Neural cell (in vitro differentiated cells): ENCODE data around the gene ACTN4.

Experiments
- RAD21 ChIP-seq: fragments of 450-650 bp; conservative IDR thresholded peaks from 2 replicates; pipeline ENCODE4 v1.6.1; 2014; ENCODE audit warnings: antibody characterized with exemption, mild to moderate bottlenecking, moderate library complexity
- SMC3 ChIP-seq: fragments of 450-650 bp; conservative IDR thresholded peaks from 2 replicates; pipeline ENCODE4 v1.6.1; 2014; ENCODE audit warnings: antibody characterized with exemption, mild to moderate bottlenecking, moderate library complexity; ENCODE audit not compliant: poor library complexity
- TAF1 ChIP-seq: IDR thresholded peaks from 2 replicates; pipeline ENCODE4 v1.6.1; 2012; ENCODE audit warnings: low read depth
- TF ChIP-seq, protein P1 (sequence below): fragments of 450-650 bp; IDR thresholded peaks from 2 replicates; pipeline ENCODE4 v1.5.1; 2014; ENCODE audit warnings: antibody characterized with exemption, mild to moderate bottlenecking, moderate library complexity; ENCODE audit not compliant: poor library complexity, severe bottlenecking
- TF ChIP-seq, protein P2 (sequence below): IDR thresholded peaks from 2 replicates; pipeline ENCODE4 v1.6.1; 2012; ENCODE audit warnings: borderline replicate concordance

DNA sequence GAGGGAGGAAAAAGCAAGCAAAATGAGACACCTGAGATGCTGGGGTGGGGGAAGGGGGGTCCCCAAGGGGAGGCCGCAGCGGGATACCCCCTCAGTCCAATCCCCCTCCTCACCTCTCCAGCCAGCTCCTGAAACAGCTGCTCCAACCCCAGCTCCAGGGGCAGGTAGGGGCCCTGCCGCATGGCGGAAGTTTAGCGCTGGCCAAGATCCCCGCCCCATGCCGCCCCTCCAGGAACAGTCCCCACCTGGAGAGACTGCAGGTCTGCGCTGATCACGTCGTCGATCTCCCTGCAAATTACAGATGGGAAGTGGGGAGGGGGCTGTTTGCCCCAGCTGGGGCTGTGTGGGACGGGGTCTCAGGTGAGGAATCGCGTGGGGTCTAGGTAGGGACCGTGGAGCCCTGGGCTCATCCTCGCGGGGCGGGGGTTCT, 87.8 kb downstream of the ACTN4 start:
- TF ChIP-seq RAD21 (no peak), SMC3 (no peak), TAF1 (no peak)
- TF ChIP-seq, protein P1, sequence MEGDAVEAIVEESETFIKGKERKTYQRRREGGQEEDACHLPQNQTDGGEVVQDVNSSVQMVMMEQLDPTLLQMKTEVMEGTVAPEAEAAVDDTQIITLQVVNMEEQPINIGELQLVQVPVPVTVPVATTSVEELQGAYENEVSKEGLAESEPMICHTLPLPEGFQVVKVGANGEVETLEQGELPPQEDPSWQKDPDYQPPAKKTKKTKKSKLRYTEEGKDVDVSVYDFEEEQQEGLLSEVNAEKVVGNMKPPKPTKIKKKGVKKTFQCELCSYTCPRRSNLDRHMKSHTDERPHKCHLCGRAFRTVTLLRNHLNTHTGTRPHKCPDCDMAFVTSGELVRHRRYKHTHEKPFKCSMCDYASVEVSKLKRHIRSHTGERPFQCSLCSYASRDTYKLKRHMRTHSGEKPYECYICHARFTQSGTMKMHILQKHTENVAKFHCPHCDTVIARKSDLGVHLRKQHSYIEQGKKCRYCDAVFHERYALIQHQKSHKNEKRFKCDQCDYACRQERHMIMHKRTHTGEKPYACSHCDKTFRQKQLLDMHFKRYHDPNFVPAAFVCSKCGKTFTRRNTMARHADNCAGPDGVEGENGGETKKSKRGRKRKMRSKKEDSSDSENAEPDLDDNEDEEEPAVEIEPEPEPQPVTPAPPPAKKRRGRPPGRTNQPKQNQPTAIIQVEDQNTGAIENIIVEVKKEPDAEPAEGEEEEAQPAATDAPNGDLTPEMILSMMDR: no peak
- TF ChIP-seq, protein P2, sequence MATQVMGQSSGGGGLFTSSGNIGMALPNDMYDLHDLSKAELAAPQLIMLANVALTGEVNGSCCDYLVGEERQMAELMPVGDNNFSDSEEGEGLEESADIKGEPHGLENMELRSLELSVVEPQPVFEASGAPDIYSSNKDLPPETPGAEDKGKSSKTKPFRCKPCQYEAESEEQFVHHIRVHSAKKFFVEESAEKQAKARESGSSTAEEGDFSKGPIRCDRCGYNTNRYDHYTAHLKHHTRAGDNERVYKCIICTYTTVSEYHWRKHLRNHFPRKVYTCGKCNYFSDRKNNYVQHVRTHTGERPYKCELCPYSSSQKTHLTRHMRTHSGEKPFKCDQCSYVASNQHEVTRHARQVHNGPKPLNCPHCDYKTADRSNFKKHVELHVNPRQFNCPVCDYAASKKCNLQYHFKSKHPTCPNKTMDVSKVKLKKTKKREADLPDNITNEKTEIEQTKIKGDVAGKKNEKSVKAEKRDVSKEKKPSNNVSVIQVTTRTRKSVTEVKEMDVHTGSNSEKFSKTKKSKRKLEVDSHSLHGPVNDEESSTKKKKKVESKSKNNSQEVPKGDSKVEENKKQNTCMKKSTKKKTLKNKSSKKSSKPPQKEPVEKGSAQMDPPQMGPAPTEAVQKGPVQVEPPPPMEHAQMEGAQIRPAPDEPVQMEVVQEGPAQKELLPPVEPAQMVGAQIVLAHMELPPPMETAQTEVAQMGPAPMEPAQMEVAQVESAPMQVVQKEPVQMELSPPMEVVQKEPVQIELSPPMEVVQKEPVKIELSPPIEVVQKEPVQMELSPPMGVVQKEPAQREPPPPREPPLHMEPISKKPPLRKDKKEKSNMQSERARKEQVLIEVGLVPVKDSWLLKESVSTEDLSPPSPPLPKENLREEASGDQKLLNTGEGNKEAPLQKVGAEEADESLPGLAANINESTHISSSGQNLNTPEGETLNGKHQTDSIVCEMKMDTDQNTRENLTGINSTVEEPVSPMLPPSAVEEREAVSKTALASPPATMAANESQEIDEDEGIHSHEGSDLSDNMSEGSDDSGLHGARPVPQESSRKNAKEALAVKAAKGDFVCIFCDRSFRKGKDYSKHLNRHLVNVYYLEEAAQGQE: no peak
